A549 (cell line): ENCODE data around the gene TP53BP1. TPM values are rescaled to one million over a fixed set of nuclear protein-coding genes. Genes with fewer than 3 reads are reported as not detected.

Source experiments
- ATAC-seq, 2 experiments: fragments of 200-7000 bp in 1 of 2; fragments of >200 bp in 1 of 2; cut with Nextera tagmentation in 1 of 2; cut with Tn5 transposase in 1 of 2; 3 replicates each; pipeline versions ENCODE4 v1.8.0 to v1.9.1; 2018 to 2020; ENCODE audit warnings: mild to moderate bottlenecking in 1 of 2, moderate library complexity in 1 of 2
- CTCF ChIA-PET: fragments of 300-600 bp; sonication (Branson Sonifier 250); formaldehyde crosslinking; extraction: SDS; loops from one replicate; lab custom pipeline; 2021; ENCODE audit warnings: antibody characterized with exemption, inconsistent platforms; lab: Yijun Ruan, JAX
- POLR2A ChIA-PET: fragments of 350-600 bp; formaldehyde crosslinking; extraction: SDS; loops from one replicate; lab custom pipeline; 2021; ENCODE audit warnings: antibody characterized with exemption, inconsistent platforms; lab: Yijun Ruan, JAX
- DNase-seq, 2 experiments: peaks; one replicate each; pipeline versions ENCODE4 v3.0.0 to v3.0.0-alpha.2; 2011 to 2016; ENCODE audit warnings: low read depth in 1 of 2, low spot score in 1 of 2
- FAIRE-seq: peaks from 2 replicates; lab custom pipeline; 2011; peaks lifted over from hg19 to GRCh38; lab: Jason Lieb, UNC
- H3K27ac ChIP-seq, 2 experiments: fragments of >200 bp; sonication (Bioruptor Twin); formaldehyde crosslinking; 3 replicates each; pipeline ENCODE4 v1.5.1; 2016 to 2017
- H3K4me1 ChIP-seq: fragments of >200 bp; sonication (Bioruptor Twin); formaldehyde crosslinking; 3 replicates; pipeline ENCODE4 v1.6.1; 2016
- H3K4me2 ChIP-seq: fragments of >200 bp; sonication (Bioruptor Twin); formaldehyde crosslinking; 3 replicates; pipeline ENCODE4 v1.6.1; 2016
- H3K4me3 ChIP-seq: fragments of >200 bp; sonication (Bioruptor Twin); formaldehyde crosslinking; 3 replicates; pipeline ENCODE4 v1.5.1; 2016
- H3K9me3 ChIP-seq: fragments of >200 bp; sonication (Bioruptor Twin); formaldehyde crosslinking; 3 replicates; pipeline ENCODE4 v1.6.1; 2016
- ATOH8 ChIP-seq: fragments of 250-450 bp; sonication (Bioruptor Pico); IDR thresholded peaks from 2 replicates; pipeline ENCODE4 v1.5.0; 2020; ENCODE audit warnings: low read depth, mild to moderate bottlenecking, moderate library complexity
- CBX2 ChIP-seq: fragments of 200-600 bp; sonication (generic); IDR thresholded peaks from 2 replicates; pipeline ENCODE4 v1.6.1; 2016; ENCODE audit warnings: low read depth, mild to moderate bottlenecking, borderline replicate concordance
- CBX8 ChIP-seq: fragments of 200-600 bp; sonication (generic); IDR thresholded peaks from 2 replicates; pipeline ENCODE4 v1.6.1; 2016
- CHD2 ChIP-seq: fragments of 150-350 bp; IDR thresholded peaks from 2 replicates; pipeline ENCODE4 v1.6.1; 2014; ENCODE audit warnings: low read length; ENCODE audit not compliant: partially characterized antibody
- E2F6 ChIP-seq: IDR thresholded peaks from 2 replicates; pipeline ENCODE4 v1.6.1; 2012; ENCODE audit warnings: low read depth, borderline replicate concordance
- EHF ChIP-seq: fragments of 250-450 bp; sonication (Bioruptor Pico); IDR thresholded peaks from 2 replicates; pipeline ENCODE4 v1.5.0; 2020; ENCODE audit warnings: mild to moderate bottlenecking
- ELK1 ChIP-seq: fragments of 150-350 bp; IDR thresholded peaks from 2 replicates; pipeline ENCODE4 v1.6.1; 2014; ENCODE audit warnings: low read depth, mild to moderate bottlenecking, low read length
- FOSB ChIP-seq: fragments of 250-450 bp; sonication (Bioruptor Pico); IDR thresholded peaks from 2 replicates; pipeline ENCODE4 v1.5.0; 2020; ENCODE audit warnings: mild to moderate bottlenecking, moderate library complexity
- GATA3 ChIP-seq: IDR thresholded peaks from 2 replicates; pipeline ENCODE4 v1.6.1; 2012; ENCODE audit warnings: borderline replicate concordance
- HMGXB4 ChIP-seq: fragments of 250-450 bp; sonication (Bioruptor Pico); IDR thresholded peaks from 2 replicates; pipeline ENCODE4 v1.5.0; 2021; ENCODE audit warnings: mild to moderate bottlenecking, moderate library complexity, borderline replicate concordance
- HOXA7 ChIP-seq: fragments of 250-450 bp; sonication (Bioruptor Pico); IDR thresholded peaks from 2 replicates; pipeline ENCODE4 v1.5.0; 2020; ENCODE audit warnings: mild to moderate bottlenecking, moderate library complexity
- HOXB13 ChIP-seq: fragments of 250-450 bp; sonication (Bioruptor Pico); IDR thresholded peaks from 2 replicates; pipeline ENCODE4 v1.5.0; 2020; ENCODE audit warnings: low read depth, mild to moderate bottlenecking, moderate library complexity
- HOXB5 ChIP-seq: fragments of 250-450 bp; sonication (Bioruptor Pico); IDR thresholded peaks from 2 replicates; pipeline ENCODE4 v1.5.0; 2020; ENCODE audit warnings: mild to moderate bottlenecking, moderate library complexity
- MAZ ChIP-seq: fragments of 150-350 bp; IDR thresholded peaks from 2 replicates; pipeline ENCODE4 v1.6.1; 2014; ENCODE audit warnings: antibody characterized with exemption, low read depth, low read length, borderline replicate concordance
- MYC ChIP-seq: IDR thresholded peaks from 2 replicates; pipeline ENCODE4 v1.6.1; 2012; ENCODE audit warnings: mild to moderate bottlenecking, inconsistent platforms, low read length, improper control_type of control experiment, borderline replicate concordance
- PBX3 ChIP-seq: IDR thresholded peaks from 2 replicates; pipeline ENCODE4 v1.6.1; 2012
- RAD21 ChIP-seq, 2 experiments: fragments of >200 bp in 1 of 2; sonication (Bioruptor Twin) in 1 of 2; formaldehyde crosslinking in 1 of 2; IDR thresholded peaks in 1 of 2; conservative IDR thresholded peaks in 1 of 2; 2 replicates in 1 of 2; 3 replicates in 1 of 2; pipeline ENCODE4 v1.6.1; 2012 to 2018; ENCODE audit warnings: inconsistent platforms in 1 of 2
- RCOR1 ChIP-seq: fragments of 150-350 bp; IDR thresholded peaks from 2 replicates; pipeline ENCODE4 v1.6.1; 2014; ENCODE audit warnings: antibody characterized with exemption, low read length, low read depth
- RNF2 ChIP-seq: fragments of 200-600 bp; sonication (generic); IDR thresholded peaks from 2 replicates; pipeline ENCODE4 v1.6.1; 2016; ENCODE audit warnings: low read depth, mild to moderate bottlenecking, antibody characterized with exemption, moderate library complexity, borderline replicate concordance
- SMC3 ChIP-seq: fragments of >200 bp; sonication (Bioruptor Twin); formaldehyde crosslinking; IDR thresholded peaks from 3 replicates; pipeline ENCODE4 v1.6.1; 2018; ENCODE audit warnings: inconsistent platforms
- SREBF2 ChIP-seq: fragments of 450-650 bp; IDR thresholded peaks from 2 replicates; pipeline ENCODE4 v1.6.1; 2014; ENCODE audit warnings: mild to moderate bottlenecking, moderate library complexity
- USF2 ChIP-seq: fragments of 450-650 bp; IDR thresholded peaks from 2 replicates; pipeline ENCODE4 v1.6.1; 2014; ENCODE audit warnings: antibody characterized with exemption
- ZC3H11A ChIP-seq: fragments of 450-650 bp; IDR thresholded peaks from 2 replicates; pipeline ENCODE4 v1.6.1; 2014; ENCODE audit warnings: antibody characterized with exemption, mild to moderate bottlenecking
- ZFP36 ChIP-seq: fragments of 450-650 bp; IDR thresholded peaks from 2 replicates; pipeline ENCODE4 v1.6.1; 2014; ENCODE audit warnings: borderline replicate concordance; ENCODE audit not compliant: partially characterized antibody
- ZNF302 ChIP-seq: fragments of 250-450 bp; sonication (Bioruptor Pico); IDR thresholded peaks from 2 replicates; pipeline ENCODE4 v1.9.0; 2021; ENCODE audit warnings: inconsistent platforms, mild to moderate bottlenecking, moderate library complexity
- WGBS: methylation state at CpG from one replicate; pipeline ENCODE4 v1.1.6; 2017; ENCODE audit errors: missing lambda C conversion rate; 5-methylcytosine and 5-hydroxymethylcytosine counted together
- polyA plus RNA-seq, 4 experiments: library from polyadenylated mRNA; depleted of rRNA in 3 of 4; stranded (reverse); fragments of >200 nt; fragmentation: RNase III in 1 of 4; extraction: RNeasy Plus Mini Kit Qiagen cat#74134 plus additional on column Dnase treatment in 1 of 4; gene quantifications; 2 replicates in 3 of 4; 3 replicates in 1 of 4; pipeline ENCODE4 v1.2.3, GENCODE V29; 2011 to 2017

Gene TP53BP1
- polyA plus RNA-seq, 2 of the 4 experiments (the other 2 are of a cell fraction) = 25.0 to 49.8 TPM

- no peak overlapping the region for H3K4me2 ChIP-seq
- no peaks in the 10 kb centered on the region for H3K9me3 ChIP-seq
- TF ChIP-seq HOXB5 (CRISPR knock-in tag) (no peak), SREBF2 (no peak), FOSB (no peak), CBX8 (no peak), HOXA7 (CRISPR knock-in tag) (no peak), MAZ (no peak), MYC (no peak), CHD2 (no peak), ZNF302 (CRISPR knock-in tag) (no peak), GATA3 (no peak)
- H3K4me3 ChIP-seq = no peak overlapping the region
- WGBS = 66% methylated on average over 4 of the region's 4 CpGs
- no peak for FAIRE-seq
- ChIA-PET CTCF (interaction anchor here (0.7 to 0.9 kb wide), 2 partner anchors 11 to 49 kb away, joined by 3 read pairs; no protein-coding TSS in a partner anchor), POLR2A (no interaction called here)
- H3K4me1 ChIP-seq = no peaks in the 10 kb centered on the region
- no peak for ATAC-seq
- no peak for DNase-seq
- no peak overlapping the region for H3K27ac ChIP-seq
Observed at GRCh38 chr15:43525131-43525530, 32.2 kb upstream of the TP53BP1 start.

GRCh38 chr15:43524254-43524845 lies 31.4 kb upstream of the TP53BP1 start:
- Histone ChIP-seq H3K4me3 (no peak overlapping the region), H3K4me2 (no peak overlapping the region), H3K4me1 (no peaks in the 10 kb centered on the region), H3K27ac (no peak overlapping the region), H3K9me3 (no peaks in the 10 kb centered on the region)
- no peak for DNase-seq
- FAIRE-seq = no peak
- TF ChIP-seq ZFP36 = no peak
- TF ChIP-seq HMGXB4 (CRISPR knock-in tag) = no peak
- no peak for TF ChIP-seq CBX2
- no peak for TF ChIP-seq ELK1
- TF ChIP-seq SMC3 = no peak
- no peak for TF ChIP-seq ZC3H11A
- TF ChIP-seq CHD2 = no peak
- TF ChIP-seq MAZ = no peak
- TF ChIP-seq PBX3 = no peak
- TF ChIP-seq HOXA7 (CRISPR knock-in tag) = no peak
- no peak for TF ChIP-seq USF2
- no peak for TF ChIP-seq EHF (CRISPR knock-in tag)
- TF ChIP-seq RAD21 (conservative IDR thresholded peaks at IDR 0.05 in 1 of 2, IDR thresholded peaks at IDR 0.05 in 1 of 2) = no peak
- TF ChIP-seq SREBF2 = no peak
- no peak for TF ChIP-seq HOXB13 (CRISPR knock-in tag)
- no peak for TF ChIP-seq HOXB5 (CRISPR knock-in tag)
- no peak for TF ChIP-seq RCOR1
- TF ChIP-seq ATOH8 = no peak
- TF ChIP-seq RNF2 = no peak
- no peak for TF ChIP-seq E2F6
- no peak for ATAC-seq
- CTCF ChIA-PET = no interaction called here
- POLR2A ChIA-PET = no interaction called here
- 78% methylated on average over 4 of the region's 4 CpGs for WGBS
